NCI-H1930 (cell line): ENCODE data around the gene IGF2.

Source experiments
- DNase-seq, 2 experiments: peaks; one replicate each; lab custom pipeline; 2025; lab: John Stamatoyannopoulos, UW

Gene IGF2

DNA sequence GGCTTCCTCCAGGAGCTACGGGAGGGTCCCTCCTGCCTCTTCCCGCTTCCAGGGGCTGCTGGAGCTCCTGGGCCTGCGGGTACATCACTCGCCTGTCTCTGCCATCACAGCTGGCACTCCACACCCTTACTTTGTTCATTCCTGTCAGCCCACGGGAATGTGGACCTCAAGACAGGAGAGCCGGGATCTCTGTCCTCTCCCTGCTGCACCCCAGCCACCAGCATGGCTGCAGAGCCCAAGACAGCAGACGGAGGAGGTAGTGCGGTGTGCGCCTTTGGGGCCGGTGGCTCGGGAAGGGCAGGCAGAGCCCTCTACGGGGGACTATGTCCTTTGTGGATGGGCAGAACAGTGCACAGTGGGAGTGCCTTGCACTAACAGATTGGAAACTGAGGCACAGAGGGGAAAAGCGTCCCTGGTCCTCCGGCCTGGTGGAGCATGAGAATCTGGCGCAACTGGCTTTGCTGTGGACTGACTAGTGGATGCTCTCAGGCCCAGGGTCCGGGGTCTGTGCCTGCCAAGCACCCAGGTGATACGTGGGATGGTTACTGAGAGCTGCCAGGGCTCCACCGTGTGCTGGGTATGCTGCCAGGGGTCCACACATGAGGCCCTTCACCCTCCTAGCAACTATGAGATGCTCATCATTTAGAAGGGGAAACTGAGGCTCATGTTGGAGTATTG is 47.3 kb downstream of the IGF2 start:
- DNase-seq: no peak

DNA sequence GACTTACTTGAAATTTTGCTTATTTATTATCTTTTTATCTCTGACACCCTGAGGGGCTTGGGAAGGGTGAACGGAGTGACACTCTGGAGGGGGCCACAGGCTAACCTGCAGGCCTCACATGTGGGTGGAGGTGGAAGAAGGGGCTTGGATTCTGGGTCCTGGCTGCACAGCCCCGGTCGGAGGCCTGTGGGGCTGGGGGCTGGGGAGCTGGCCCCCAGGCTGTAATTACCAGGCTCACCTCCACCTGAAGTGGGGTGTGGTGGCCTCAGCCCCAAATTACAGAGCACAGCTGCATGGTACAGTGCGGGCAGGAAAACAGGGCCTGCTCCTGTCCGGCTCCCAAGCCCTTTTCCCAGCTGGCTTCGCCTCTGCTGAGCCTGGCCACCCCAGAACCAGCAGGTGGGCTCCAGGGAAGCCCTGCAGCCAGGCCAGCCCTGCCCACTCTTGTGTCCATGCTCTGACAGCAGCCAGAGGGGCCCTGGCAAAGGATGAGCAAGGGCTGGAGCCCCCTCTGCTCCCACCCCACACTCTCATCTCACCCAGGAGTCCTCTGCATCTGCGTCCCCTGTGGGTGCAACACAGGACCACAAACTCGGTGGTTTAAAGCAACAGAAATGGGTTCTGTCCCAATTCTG is 48.0 kb downstream of the IGF2 start:
- DNase-seq: no peak

DNA sequence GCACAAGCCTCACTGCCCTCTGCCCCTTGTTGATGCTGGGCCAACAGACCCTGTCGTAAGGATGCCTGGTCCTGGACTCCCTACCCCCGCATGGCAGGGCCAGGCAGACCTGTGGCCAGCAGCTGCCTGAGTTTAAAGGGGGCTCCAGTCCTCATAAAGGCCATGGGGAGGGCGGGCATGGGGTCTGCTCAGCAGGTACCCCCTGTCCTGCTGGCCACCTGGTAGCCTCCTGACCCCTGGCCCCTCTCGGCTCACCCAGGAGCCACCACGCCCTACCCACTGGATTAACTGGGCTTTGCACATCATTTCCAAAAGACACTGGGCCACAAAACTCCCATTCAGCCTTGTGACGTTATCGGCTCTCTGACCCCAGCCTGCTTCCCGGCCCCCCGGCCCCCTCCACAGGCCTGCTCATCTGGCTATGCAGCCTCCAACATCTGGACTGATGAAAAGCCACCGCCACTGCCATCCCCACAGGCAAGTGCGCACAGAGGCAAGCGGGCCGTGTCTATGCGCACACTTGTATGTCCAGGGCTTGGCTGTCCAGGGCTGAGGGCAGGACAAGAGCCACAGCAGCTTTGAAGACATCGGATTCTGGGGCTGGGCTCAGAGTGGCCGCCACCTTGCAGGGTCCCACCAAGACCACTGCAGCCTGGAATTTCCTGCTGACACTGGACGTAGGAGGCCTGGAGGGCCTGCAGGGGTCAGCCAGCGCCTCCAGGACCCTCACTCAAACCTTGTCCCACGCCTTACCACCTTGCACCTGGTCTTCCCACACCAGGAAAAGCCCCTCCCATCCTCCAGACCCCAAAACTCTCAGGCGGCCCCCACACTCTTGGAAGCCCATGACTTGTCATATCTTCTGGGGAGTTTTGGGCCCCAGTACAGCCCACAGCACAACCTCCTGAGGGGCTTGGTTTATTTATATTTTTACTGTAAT is 48.7 kb downstream of the IGF2 start:
- DNase-seq: no peak

DNA sequence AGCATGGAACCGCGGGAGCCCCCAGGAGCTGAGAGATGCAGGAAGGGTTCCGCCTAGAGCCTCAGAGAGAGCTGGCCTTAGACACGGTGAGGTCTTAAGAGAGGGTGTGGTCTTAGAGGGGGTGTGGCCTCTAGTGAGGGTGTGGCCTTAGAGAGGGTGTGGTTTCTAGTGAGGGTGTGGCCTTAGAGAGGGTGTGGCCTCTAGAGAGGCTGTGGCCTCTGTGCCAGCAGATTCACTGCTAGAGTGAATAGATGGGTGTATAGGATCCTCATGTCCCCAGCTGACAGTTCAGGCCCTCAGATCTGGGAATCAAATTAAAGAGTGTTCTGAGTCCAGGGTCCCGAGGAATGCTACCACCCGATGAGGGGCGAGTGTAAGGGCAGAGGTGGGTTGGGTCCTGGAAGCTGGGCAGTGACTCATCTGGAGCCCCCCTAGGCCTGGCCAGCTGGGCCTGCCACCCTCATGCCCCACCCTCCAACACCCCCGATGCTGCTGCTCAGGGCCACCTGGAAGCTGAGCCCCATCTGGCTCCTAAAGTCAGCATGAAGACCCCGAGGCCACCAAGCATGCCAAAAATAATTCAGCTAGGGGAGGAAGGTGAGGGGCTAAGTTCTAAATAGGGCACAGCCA is 49.5 kb downstream of the IGF2 start:
- no peak for DNase-seq

DNA sequence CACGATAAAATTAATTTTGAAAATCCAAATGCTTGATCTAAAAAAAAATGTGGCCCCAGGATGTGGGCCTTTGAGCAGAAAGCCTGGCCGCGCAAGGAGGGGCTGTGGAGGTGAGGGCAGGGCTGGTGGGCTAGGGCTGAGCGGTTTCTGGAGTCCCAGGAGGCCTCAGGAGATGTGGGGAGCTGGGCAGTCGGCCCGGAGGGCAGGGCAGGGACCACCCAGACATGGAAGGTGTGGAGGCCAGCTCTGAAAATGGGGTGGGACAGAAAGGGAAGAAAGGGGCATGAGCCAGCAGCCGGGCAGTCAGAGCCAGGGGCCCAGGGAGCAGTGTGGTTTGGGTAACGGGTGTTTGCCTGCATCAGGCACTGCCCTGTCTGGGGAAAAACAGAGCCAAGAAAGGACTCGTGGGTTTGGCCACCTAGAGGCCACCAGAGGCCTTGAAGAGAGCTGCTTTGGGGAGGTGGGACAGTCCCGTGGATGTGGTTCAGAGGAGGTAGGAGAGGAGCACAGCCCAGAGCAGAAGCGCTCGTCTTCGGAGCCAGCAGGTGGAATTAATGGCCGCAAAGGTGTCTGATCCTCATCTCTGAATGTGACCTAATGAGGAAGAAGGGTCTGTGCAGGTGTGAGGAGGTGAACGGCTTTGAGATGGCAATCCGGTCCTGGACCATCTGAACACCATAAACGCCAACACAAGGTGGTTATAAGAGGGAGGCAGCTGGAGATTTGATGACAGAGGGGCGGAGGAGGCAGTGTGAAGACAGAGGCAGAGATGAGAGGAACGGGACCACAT is 50.2 kb downstream of the IGF2 start:
- no peak for DNase-seq

DNA sequence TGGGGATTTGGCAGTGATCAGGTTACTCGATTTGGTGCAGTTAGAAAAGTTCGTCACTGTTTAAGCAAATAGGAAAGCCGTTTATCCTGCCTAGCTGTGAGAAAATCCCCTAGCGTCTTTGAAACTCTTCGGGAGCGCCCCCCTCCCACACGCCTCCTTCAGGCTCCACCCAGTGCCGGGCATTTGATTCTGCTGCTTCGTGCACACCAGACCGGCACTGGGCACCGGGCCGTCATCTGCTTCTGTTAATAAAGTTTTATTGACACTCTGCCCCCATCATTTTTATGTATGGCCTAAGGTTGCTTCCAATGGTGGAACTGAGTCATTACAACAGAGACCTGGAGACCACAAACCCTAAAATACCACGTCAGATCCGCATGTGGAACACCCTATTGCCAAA is 50.9 kb downstream of the IGF2 start:
- DNase-seq: no peak

DNA sequence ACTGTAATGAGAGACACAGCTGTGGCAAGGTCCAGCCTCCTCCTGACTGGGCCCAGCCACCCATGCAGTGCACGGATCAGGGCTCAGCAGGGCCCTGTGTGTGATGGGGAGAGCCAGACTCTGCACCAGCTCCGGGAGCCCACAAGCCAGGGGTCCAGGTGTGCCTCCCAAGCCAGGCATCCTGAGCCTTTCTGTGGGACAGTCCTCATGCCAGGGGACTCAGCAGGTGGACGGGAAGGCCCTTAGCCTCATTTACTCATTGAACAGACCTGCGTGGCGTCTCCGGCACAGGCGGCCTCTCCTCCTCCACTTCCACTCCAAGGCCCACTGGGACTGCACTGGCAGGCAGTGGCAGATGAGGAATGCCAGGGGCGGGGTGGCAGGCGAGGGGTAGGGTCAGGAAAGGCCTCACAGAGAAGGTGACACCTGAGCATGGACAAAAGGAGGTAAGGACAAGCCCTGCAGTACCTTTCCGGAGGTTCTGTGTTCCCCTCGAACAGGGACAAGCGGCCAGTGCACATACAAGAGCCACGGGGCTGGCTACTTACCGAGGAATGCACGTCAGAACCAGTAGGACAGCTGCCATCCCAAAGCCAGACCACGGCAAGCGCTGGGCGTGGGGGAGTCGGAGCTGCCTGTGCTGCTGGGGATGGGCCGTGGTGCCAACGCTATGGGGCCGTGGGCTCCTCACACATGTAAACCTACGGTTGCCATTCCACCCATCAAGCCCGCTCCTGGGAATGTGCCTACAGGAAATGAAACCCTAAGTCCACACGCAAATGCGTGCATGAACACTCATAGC is 52.7 kb downstream of the IGF2 start:
- DNase-seq: no peak

DNA sequence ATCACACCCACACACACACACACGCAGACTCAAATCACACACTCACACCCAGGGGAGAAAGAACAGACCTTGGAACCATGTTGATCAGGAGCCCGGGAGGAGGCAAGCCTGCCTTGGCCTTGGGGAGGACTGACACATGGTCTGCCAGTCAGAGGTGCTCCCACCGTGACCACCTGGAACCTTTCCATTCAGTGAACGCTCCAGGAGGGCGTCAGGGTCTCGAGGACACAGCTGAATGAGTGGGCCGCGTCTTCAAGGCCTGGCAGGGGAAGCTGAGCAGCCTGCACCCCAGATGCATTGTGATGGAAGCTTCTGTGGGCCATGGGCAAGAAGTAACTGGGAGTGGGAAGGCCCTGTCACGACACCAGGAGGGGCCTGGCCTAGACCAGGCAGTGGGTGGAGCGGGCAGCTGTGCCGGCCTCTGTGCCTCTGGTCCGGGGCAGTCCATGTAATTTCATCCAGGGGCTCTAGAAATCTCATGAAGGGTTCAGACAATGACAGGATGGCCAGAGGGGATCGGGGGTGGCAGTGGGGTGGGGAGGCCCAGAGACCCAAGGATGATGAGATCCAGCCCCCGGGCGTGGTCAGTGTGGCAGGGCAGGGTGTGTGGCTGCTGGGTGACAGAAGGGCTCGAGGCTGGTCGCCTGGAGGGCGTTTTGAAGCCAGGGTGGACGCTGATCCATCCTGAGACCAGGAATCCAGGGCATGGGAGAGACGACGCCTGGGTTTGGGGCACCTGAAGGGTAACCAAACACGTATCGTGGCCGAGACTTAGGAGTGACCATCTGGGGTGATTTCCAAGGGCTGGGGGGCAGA is 53.7 kb downstream of the IGF2 start:
- no peak for DNase-seq

DNA sequence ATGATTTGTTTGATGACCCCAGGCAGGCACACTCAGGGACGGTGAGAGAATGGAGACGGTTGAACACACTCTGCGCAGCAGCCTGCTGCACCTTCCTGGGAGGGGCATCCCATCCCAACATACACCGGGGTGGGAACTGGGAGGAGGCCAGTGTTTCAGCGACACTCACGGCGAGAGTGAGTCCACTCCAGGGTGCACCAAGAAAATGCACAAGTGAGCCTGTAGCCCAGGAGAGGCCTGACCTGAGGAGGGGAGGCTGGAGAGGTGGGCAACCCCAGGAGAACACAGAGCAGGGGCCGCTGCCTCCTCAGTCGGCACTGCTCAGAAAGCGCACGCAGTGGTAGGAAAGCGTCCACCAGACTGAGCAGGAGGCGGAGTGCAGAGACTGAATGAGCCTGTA is 54.5 kb downstream of the IGF2 start:
- no peak for DNase-seq
